ENCODE data around the gene ARPC5. TPM values are rescaled to one million over a fixed set of nuclear protein-coding genes. Genes with fewer than 3 reads are reported as not detected.
A peak's percentile ranks its signal among the peaks of the same experiment; 100 is the strongest.
"Not testable (repeated sequence)": the region's sequence is repeated elsewhere in the genome, so short reads cannot be mapped to it uniquely, and the experiment has no call there.

Gene ARPC5
- total RNA-seq (2014; rRNA removed; shearing (Covaris generic)): 132 and 156 TPM in 2 replicates
- polyA plus RNA-seq (2014; cell fraction: nucleus; rRNA removed): 104 and 105 TPM in 2 replicates

GRCh38 chr1:183635606-183636333, at the start of gene ARPC5:
Gene ARPC5 (minus strand): TSS chr1:183635783. CDS start chr1:183635659, 124 bp downstream.
- peak; percentile 98 for DNase-seq (ENCODE audit: extremely low read depth, low read depth)

DNA sequence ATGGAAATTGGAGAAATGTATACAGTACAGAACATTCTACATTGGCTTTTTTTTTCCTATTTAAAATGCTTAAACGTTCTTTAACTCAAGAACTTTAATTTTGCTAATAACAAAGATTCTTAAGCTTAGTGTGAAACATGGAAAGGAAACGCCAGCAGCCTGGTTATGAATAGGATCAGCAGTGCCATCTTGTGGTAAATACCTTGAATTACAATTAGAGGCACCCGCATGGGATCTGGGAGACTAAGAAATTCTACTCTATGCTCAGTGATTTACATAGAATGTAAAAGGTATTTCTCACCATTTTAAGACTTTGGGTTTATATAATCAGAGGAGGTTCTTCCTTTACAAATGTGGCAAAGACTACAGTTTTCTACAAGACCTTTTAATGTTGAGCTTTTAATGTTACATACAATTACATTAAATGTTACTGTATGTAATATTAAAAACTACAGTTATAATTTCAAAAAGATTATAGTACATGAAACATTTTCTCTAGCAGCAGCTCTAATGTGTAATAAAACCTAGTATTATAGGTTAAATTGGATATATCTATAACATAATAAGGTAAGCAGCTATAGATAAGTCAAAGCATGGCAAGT, 49.6 kb upstream of the ARPC5 start:
- DNase-seq (ENCODE audit: extremely low read depth, low read depth): peak; percentile 71

DNA sequence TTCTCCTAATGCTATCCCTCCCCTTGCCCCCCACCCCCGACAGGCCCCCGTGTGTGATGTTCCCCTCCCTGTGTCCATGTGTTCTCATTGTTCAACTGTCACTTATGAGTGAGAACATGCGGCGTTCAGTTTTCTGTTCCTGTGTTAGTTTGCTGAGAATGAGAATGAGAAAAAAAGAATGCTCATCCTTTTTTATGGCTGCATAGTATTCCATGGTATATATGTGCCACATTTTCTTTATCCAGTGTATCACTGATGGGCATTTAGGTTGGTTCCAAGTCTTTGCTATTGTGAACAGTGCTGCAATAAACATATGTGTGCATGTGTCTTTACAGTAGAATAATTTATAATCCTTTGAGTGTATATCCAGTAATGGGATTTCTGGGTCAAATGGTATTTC, 43.8 kb upstream of the ARPC5 start:
- DNase-seq (ENCODE audit: extremely low read depth, low read depth): not testable (repeated sequence)

DNA sequence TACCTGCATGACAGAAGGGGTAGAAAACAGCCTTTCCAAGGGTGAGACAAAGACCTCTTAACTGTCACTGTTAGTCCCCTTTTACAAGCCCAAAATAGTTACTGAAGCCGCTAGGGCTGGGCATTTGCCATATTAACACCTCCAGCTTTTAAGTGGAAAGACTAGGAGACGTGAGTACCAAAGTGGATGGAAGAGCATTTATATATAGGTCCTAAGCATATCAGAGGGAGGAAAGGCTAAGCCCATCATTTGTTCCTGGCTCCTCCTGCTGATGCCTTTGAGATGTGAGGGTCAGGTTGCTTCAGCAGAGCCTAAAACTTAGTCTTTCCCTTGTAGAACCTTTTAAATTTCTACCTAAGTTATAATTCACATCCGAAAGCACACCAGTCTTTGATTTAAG, 43.2 kb upstream of the ARPC5 start:
- no peak for DNase-seq (ENCODE audit: extremely low read depth, low read depth)

DNA sequence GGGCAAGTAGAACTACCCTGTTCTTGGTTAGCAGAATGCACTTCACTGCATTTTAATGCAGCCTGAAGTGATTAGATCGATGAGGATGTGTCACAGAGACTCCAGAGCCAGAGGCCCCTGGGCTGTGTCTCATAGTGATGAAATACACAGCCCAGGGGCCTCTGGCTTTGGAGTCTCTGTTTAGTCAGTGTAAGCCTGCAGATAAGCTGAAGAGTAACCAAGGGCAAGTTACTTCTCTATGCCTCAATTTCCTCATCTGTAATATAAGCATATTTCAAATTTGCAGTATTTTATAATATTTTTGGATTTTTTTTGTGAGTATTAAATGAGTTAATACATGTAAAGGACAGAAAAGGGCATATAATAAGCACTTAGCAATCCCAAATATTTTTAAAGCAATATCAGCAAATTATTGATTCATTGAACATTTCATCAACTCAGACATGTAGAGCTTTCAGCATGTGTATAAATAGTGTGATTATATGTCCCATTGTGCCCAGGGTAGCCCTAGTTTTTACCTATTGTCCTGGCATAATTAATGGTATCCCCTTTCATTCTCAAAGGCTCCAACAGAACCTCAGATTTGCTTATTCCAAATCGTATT, 41.1 kb upstream of the ARPC5 start:
- DNase-seq (ENCODE audit: extremely low read depth, low read depth): no peak

- DNase-seq (ENCODE audit: extremely low read depth, low read depth): no peak
Observed at GRCh38 chr1:183675883-183676585, 40.5 kb upstream of the ARPC5 start.

GRCh38 chr1:183675381-183675780, 39.8 kb upstream of the ARPC5 start:
- DNase-seq (ENCODE audit: extremely low read depth, low read depth): no peak

- DNase-seq (ENCODE audit: extremely low read depth, low read depth): no peak
Observed at GRCh38 chr1:183674886-183675285, 39.3 kb upstream of the ARPC5 start.

DNA sequence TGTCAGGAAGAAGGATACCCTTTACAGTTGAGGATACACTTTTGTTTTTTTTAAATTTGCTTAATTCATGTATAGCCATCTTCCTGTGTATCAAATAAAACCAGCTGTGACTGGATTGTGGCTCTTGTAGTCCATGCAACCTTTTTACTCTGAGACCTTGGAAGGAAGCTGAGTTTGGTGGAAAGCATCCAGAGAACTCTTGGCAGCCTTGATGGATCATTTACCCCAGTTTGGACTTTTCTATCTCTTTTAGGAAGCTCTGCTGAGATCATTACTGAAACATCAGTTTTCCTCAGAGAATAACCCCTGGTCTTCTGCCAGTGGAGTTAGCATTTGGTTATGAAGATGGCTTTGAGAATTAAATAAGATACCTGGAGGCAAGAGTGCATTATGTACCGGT, 38.8 kb upstream of the ARPC5 start:
- DNase-seq (ENCODE audit: extremely low read depth, low read depth): no peak

- DNase-seq (ENCODE audit: extremely low read depth, low read depth): no peak
Observed at GRCh38 chr1:183673605-183674323, 38.2 kb upstream of the ARPC5 start.

DNA sequence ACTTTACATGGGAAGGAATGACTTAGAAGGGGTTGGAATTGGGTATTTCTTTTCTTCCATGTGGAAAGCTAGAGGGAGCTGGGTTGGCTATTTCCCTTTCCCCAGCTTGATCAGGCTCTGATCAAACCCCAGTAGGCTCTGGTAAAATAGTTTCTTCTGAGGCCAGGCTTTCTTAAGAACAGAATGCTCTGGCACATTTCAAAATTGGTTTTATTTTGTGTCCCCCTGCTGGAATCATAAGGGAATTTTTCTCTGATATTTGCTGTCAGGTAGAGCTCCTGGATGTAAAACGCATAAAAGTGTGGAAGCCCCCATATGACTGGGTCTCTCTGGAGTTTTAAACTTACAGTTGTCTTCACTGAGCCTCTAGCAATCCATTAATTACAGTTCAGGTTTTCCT, 34.6 kb upstream of the ARPC5 start:
- DNase-seq (ENCODE audit: extremely low read depth, low read depth): no peak

- DNase-seq (ENCODE audit: extremely low read depth, low read depth): no peak
Observed at GRCh38 chr1:183656355-183656754, 20.8 kb upstream of the ARPC5 start.

DNA sequence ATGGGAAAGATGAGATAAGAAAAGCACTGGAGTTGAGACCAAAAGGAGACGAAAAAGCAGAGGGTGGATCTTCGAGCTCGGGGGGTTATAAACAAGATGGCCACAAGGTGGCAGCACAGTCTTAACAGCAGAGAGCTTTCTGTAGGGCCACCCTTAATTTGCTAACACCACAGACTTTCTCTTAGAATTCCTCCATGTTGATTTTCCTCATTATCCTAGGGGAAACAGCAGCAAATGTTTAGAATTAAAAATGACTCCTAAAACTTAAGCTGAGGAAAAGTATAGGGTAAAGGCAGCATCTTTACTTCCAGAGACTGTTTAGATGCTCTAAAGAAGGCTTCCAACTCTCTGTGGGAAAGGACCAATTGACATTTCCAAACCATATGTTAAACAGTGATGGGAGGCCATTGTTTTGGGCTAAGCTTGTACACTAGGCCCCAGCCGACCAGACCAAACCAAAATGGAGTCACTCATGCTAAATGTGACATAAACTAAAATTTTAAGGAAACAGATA, 20.0 kb upstream of the ARPC5 start:
- DNase-seq (ENCODE audit: extremely low read depth, low read depth): peak; percentile 85

DNA sequence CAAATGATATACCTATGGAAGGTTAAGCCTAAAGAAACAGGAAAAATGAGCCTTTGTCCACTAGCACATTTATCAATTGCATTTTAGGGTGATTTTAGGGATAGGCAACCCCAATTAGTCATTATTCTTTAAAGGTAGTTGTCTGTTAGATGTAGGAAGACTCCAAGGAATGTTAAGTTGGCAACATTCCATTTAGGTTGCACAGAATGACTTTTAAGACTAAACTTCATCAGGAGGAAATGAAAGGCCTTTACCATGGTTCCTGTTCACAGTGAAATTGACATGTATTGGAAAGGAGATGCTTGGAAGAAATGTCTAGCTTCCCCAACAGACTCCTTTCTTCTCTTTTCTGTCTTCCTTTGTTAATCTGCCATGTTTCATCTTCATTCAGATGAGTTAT, 19.1 kb upstream of the ARPC5 start:
- DNase-seq (ENCODE audit: extremely low read depth, low read depth): no peak

DNA sequence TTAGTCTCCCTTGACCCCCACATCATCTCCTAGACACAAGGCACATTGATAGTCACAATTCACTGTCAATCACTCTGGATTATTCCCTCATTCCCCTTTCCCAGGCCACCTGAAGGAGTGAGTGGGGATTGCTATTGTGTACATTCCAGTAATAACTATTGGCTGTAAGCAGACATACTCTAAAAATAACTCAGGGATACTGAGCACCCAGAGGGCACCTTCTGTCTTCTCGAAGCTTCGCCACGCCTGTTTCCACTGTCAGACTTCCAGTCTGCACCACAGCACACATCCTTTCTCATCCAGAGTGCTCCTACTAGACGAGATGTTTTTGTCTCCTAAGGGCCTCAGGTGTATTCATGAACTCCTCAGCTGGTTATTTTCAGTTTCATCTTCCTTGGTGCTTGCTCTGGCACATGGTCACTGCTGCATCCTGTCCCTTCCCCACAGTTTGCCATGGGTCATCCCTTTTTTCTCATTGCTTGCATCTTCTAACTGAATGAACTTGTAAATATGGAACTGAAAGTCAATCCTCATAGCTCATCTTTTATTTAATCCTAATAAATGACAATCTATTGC, 18.4 kb upstream of the ARPC5 start:
- no peak for DNase-seq (ENCODE audit: extremely low read depth, low read depth)

DNA sequence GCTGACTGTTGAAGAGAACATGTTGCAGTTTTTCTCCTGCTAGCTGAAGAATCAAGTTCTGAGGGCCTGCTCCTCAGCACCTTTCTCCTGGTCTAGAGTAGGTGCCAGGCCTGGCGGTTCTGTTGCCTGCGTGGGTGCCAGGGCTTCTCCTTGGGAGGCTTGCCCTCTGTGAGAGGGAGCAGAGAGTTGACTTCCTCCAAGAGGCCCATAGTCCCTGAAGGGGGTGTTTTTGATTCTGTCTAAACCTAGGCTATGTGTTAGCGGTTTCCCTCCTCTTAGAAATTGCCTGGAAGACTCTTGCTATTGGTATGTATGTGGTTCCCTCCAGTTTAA, 17.8 kb upstream of the ARPC5 start:
- no peak for DNase-seq (ENCODE audit: extremely low read depth, low read depth)

DNA sequence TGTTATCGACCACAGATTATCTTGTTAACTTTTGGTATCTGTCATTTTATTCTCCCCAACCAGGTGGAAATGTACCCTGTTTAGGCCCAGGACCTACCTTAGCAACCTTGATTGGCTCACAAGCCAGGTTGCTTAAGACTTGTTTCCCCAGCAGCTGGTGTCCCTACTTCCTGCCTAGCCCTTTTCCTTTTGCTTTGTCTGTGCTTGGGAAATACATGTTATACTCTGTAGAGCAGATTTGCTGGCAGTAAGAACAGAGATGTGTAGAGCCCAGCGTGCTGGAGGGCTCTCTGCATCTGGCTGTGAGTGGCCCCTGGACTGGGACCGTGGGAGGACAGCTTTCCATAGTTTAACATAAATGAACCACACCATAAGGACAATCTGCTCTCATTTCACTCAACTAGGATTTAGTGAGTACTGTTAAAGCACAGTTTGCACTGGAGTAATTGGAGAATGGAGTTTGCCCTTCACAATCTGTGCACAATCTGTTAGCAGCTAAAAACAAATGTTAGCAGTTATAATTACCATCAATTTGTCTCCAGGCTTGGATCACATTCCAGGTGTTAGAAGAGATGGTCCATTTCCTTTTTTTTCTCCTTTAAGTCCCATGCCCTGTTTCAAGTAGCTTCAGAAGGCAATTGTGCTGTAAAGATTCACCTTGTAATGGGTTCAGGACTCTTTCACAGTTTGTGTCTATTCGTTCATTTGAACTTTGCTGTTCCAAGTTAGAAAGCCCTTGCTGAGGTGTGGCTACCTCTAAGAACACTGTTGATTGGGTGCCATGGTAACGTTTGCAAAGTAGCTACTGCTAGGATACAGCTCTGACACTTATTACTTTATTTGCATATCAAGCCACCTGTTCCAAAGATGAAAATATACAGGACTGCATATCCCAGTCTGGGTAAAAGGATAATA, 17.2 kb upstream of the ARPC5 start, which contains the start of gene APOBEC4:
Gene APOBEC4, minus strand, starts transcription at position 770 of the 915 bp plus-strand sequence. CDS start 4,535 bp downstream, outside the sequence.
- no peak for DNase-seq (ENCODE audit: extremely low read depth, low read depth)

GRCh38 chr1:183652107-183652506, 16.5 kb upstream of the ARPC5 start:
- DNase-seq (ENCODE audit: extremely low read depth, low read depth): no peak

DNA sequence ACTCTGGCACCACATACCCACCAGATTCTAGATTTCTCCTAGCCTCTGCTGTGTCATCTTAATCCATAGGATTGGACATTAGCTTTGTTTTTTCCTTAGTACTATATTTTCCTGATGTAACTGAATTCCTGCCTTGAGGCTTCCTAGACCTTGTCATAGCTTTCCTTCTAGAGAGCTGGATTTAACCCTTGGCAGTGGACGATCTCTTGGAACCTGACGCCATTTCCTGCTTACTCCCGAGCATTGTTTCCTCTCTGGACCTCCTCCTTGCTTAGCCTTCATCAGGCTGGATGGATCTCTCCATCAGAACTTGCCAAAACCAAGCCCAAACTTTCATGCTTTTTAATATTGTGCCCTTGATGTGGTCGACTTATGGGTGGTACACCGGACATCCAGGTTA, 16.0 kb upstream of the ARPC5 start:
- DNase-seq (ENCODE audit: extremely low read depth, low read depth): no peak

Data from NCI-H460 (cell line).